B cell (primary cell): ENCODE results near the gene SMIM30. TPM values are rescaled to one million over a fixed set of nuclear protein-coding genes. Genes with fewer than 3 reads are reported as not detected.

Source experiments
- ATAC-seq: fragments of 200-7000 bp; cut with Tn5 transposase; one replicate; pipeline ENCODE4 v1.10.0; 2021; ENCODE audit warnings: low read depth, mild to moderate bottlenecking, moderate number of reproducible peaks, moderate library complexity
- CTCF ChIA-PET: fragments of 350-600 bp; sonication (Branson Sonifier 250); formaldehyde crosslinking; loops from one replicate; lab custom pipeline; 2021; ENCODE audit warnings: antibody characterized with exemption, inconsistent platforms; lab: Charles Lee
- POLR2A ChIA-PET: fragments of 350-600 bp; sonication (Branson Sonifier 250); formaldehyde crosslinking; loops from one replicate; lab custom pipeline; 2021; ENCODE audit warnings: antibody characterized with exemption; lab: Charles Lee
- DNase-seq: peaks from one replicate; pipeline ENCODE4 v3.0.0; 2013
- H2AFZ ChIP-seq: 2 replicates; pipeline ENCODE4 v1.6.1; 2012; ENCODE audit warnings: mild to moderate bottlenecking, low read depth, low read length; ENCODE audit not compliant: insufficient read depth, poor library complexity, severe bottlenecking
- H3K27ac ChIP-seq, 2 donors: 1 replicate in 1 of 2; 2 replicates in 1 of 2; pipeline ENCODE4 v1.5.1; 2012 to 2013; ENCODE audit warnings: low read length in 2 of 2, mild to moderate bottlenecking in 2 of 2, moderate library complexity in 1 of 2
- H3K27me3 ChIP-seq, 4 experiments: fragments of 200-600 bp in 1 of 4; sonication (generic) in 1 of 4; replicated peaks in 1 of 4; 1 replicate in 2 of 4; 2 replicates in 2 of 4; pipeline versions ENCODE4 v1.6.1 to v1.7.0; 2013 to 2016; ENCODE audit warnings: low read length in 3 of 4, mild to moderate bottlenecking in 2 of 4, mixed read lengths in 1 of 4, moderate library complexity in 1 of 4; ENCODE audit not compliant: insufficient read depth in 4 of 4, control insufficient read depth in 3 of 4; ENCODE audit errors: control extremely low read depth in 1 of 4
- H3K36me3 ChIP-seq, 2 experiments: replicated peaks in 1 of 2; 1 replicate in 1 of 2; 2 replicates in 1 of 2; pipeline versions ENCODE4 v1.6.1 to v1.7.1; 2013; ENCODE audit warnings: low read length in 1 of 2; ENCODE audit not compliant: insufficient read depth in 2 of 2, control insufficient read depth in 1 of 2; ENCODE audit errors: control extremely low read depth in 1 of 2, extremely low read depth in 1 of 2
- H3K4me1 ChIP-seq, 2 donors: fragments of 200-600 bp in 1 of 2; sonication (generic) in 1 of 2; 1 replicate in 1 of 2; 2 replicates in 1 of 2; pipeline versions ENCODE4 v1.5.1 to v1.6.1; 2013 to 2017; ENCODE audit warnings: low read length in 2 of 2; ENCODE audit not compliant: control insufficient read depth in 2 of 2, insufficient read depth in 2 of 2
- H3K4me2 ChIP-seq: replicated peaks from 2 replicates; pipeline ENCODE3; 2012; ENCODE audit warnings: mild to moderate bottlenecking, low read depth, low read length; ENCODE audit not compliant: poor library complexity, severe bottlenecking
- H3K4me3 ChIP-seq, 5 experiments: fragments of 200-600 bp in 1 of 5; sonication (generic) in 1 of 5; 1 replicate in 3 of 5; 2 replicates in 2 of 5; pipeline versions ENCODE4 v1.5.1 to v1.7.0; 2011 to 2016; ENCODE audit warnings: low read length in 4 of 5, mild to moderate bottlenecking in 4 of 5, low read depth in 2 of 5, control low read depth in 1 of 5, moderate library complexity in 1 of 5; ENCODE audit not compliant: insufficient read depth in 1 of 5; ENCODE audit errors: control extremely low read depth in 1 of 5, extremely low read depth in 1 of 5
- H3K79me2 ChIP-seq: fragments of 200-600 bp; sonication (generic); one replicate; pipeline ENCODE4 v1.6.0; 2016; ENCODE audit warnings: low read length; ENCODE audit not compliant: control insufficient read depth, insufficient read depth
- H3K9ac ChIP-seq: fragments of 200-600 bp; sonication (generic); 2 replicates; pipeline ENCODE4 v1.6.1; 2017; ENCODE audit warnings: mild to moderate bottlenecking, low read length, moderate library complexity
- H3K9me3 ChIP-seq, 3 donors: one replicate each; pipeline versions ENCODE4 v1.6.1 to v1.7.1; 2013; ENCODE audit warnings: low read length in 2 of 3; ENCODE audit not compliant: control insufficient read depth in 2 of 3, insufficient read depth in 1 of 3; ENCODE audit errors: control extremely low read depth in 1 of 3
- H4K20me1 ChIP-seq: 2 replicates; pipeline ENCODE4 v1.6.0; 2012; ENCODE audit warnings: mild to moderate bottlenecking, low read length; ENCODE audit not compliant: insufficient read depth, control insufficient read depth, poor library complexity, severe bottlenecking
- H3K27ac Mint-ChIP-seq: one replicate; pipeline ENCODE4 v1.8.0; 2021; ENCODE audit warnings: mixed read lengths
- H3K27me3 Mint-ChIP-seq: one replicate; pipeline ENCODE4 v1.8.0; 2021; ENCODE audit warnings: mixed read lengths
- H3K4me1 Mint-ChIP-seq: one replicate; pipeline ENCODE4 v1.8.0; 2021; ENCODE audit warnings: mixed read lengths
- H3K4me3 Mint-ChIP-seq: one replicate; pipeline ENCODE4 v1.8.0; 2021; ENCODE audit warnings: mixed read lengths
- H3K9me3 Mint-ChIP-seq: one replicate; pipeline ENCODE4 v1.8.0; 2022; ENCODE audit warnings: mixed read lengths; ENCODE audit not compliant: insufficient read depth
- EZH2 ChIP-seq: IDR thresholded peaks from 2 replicates; pipeline ENCODE4 v1.6.1; 2012; ENCODE audit warnings: borderline replicate concordance, low read depth, mild to moderate bottlenecking, moderate library complexity, low read length; ENCODE audit not compliant: insufficient read depth, poor library complexity, severe bottlenecking
- WGBS: methylation state at CpG from one replicate; pipeline ENCODE4 v1.1.5; 2013; ENCODE audit warnings: missing lambda C conversion rate; ENCODE audit not compliant: insufficient coverage; 5-methylcytosine and 5-hydroxymethylcytosine counted together
- intact Hi-C: fragments of 100-400 bp; cut with micrococcal nuclease; formaldehyde crosslinking; loops from one replicate; pipeline ENCODE4 v1.10.0; 2022
- polyA plus RNA-seq: library from polyadenylated mRNA; depleted of rRNA; stranded (reverse); fragments of >200 nt; gene quantifications from 2 replicates; pipeline ENCODE4 v1.2.3, GENCODE V29; 2012
- total RNA-seq, 2 donors: library from RNA; stranded (reverse); fragments of 120-200 nt in 1 of 2; gene quantifications; 1 replicate in 1 of 2; 2 replicates in 1 of 2; pipeline versions ENCODE4 v1.2.3 to v1.2.4, GENCODE V29; 2013 to 2022
- TF ChIP-seq, protein P1 (sequence below): fragments of 200-600 bp; IDR thresholded peaks from one replicate; pipeline ENCODE4 v1.8.0; 2022; ENCODE audit warnings: antibody characterized with exemption, mild to moderate bottlenecking

SMIM30 gene
- total and polyA plus RNA-seq, 2 donors (not counting 1 experiment from before 2014, with no cell fraction given): 7.2 to 24.4 TPM

DNA sequence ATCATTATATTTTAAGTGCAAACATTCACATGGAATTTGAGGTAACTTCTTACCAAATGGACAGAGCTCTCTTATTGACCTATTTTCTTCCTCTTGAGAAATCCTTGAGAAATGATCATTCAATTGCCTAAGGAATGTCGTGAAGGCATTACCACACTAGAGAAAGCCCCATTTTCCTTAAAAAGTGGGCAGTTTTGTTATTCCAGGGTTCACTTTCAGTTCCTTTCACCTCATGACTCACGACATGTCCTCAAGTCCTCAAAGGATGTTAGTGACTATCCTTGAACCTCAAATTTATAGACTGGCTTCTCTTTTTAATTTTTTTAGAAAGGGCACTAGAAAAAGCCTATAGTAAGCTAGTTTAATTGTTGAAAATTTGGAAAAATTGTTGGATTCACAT is 40.4 kb upstream of the SMIM30 start:
- no peaks in the 10 kb centered on the region for H3K79me2 ChIP-seq
- no peak overlapping the region for H3K9ac ChIP-seq
- H3K4me1 Mint-ChIP-seq: no peaks in the 10 kb centered on the region
- ChIA-PET CTCF (interaction anchor here (1.0 kb wide), 1 partner anchor 34 kb away, joined by 3 read pairs; no protein-coding TSS in a partner anchor), POLR2A (no interaction called here)
- H3K4me2 ChIP-seq: no peak overlapping the region
- intact Hi-C loops: no loop called here
- no peak overlapping the region for H3K4me3 Mint-ChIP-seq
- no peaks in the 10 kb centered on the region for H3K36me3 ChIP-seq
- no peak overlapping the region for H3K4me3 ChIP-seq
- no peaks in the 10 kb centered on the region for H3K4me1 ChIP-seq
- no peaks in the 10 kb centered on the region for H3K9me3 ChIP-seq
- no peak overlapping the region for H3K27ac ChIP-seq
- H3K27me3 ChIP-seq: peaks cover 0 to 13% (median 2%) of the 10 kb centered on the region in 4 experiments
- H3K27me3 Mint-ChIP-seq: peaks cover 24% of the 10 kb centered on the region
- no peak for DNase-seq
- TF ChIP-seq, protein P1, sequence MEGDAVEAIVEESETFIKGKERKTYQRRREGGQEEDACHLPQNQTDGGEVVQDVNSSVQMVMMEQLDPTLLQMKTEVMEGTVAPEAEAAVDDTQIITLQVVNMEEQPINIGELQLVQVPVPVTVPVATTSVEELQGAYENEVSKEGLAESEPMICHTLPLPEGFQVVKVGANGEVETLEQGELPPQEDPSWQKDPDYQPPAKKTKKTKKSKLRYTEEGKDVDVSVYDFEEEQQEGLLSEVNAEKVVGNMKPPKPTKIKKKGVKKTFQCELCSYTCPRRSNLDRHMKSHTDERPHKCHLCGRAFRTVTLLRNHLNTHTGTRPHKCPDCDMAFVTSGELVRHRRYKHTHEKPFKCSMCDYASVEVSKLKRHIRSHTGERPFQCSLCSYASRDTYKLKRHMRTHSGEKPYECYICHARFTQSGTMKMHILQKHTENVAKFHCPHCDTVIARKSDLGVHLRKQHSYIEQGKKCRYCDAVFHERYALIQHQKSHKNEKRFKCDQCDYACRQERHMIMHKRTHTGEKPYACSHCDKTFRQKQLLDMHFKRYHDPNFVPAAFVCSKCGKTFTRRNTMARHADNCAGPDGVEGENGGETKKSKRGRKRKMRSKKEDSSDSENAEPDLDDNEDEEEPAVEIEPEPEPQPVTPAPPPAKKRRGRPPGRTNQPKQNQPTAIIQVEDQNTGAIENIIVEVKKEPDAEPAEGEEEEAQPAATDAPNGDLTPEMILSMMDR: no peak
- TF ChIP-seq EZH2: no peak
- H2AFZ ChIP-seq: no peak overlapping the region
- WGBS: no CpG with 5 or more reads among the region's 2 CpGs
- H3K9me3 Mint-ChIP-seq: no peaks in the 10 kb centered on the region
- no peak for ATAC-seq
- H4K20me1 ChIP-seq: no peaks in the 10 kb centered on the region
- H3K27ac Mint-ChIP-seq: no peak overlapping the region

DNA sequence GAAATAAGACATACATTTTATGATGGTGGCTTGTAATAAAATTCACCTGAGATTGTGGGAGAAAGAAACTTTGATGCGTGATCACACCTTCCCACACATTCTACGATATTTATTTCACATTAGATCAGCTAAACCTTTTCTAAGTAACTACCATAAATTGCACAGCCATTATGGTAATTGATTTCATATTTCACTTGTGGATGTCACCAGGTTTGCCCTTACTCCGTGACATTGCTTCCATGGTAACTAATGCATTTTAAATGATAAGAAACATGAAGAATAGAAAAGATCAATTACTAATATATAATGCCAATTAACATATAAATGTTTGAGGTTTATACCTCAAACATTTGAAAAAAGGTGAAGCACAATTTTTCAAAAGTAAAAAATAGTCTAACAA is 35.8 kb upstream of the SMIM30 start:
- Mint-ChIP-seq H3K9me3 (no peaks in the 10 kb centered on the region), H3K27ac (no peak overlapping the region), H3K4me1 (no peaks in the 10 kb centered on the region), H3K4me3 (no peak overlapping the region), H3K27me3 (peaks cover 40% of the 10 kb centered on the region)
- Histone ChIP-seq H3K4me3 (no peak overlapping the region), H3K27ac (no peak overlapping the region), H3K4me2 (no peak overlapping the region), H3K4me1 (no peaks in the 10 kb centered on the region), H3K9me3 (no peaks in the 10 kb centered on the region), H4K20me1 (no peaks in the 10 kb centered on the region), H2AFZ (no peak overlapping the region), H3K9ac (no peak overlapping the region), H3K79me2 (no peaks in the 10 kb centered on the region), H3K27me3 (peaks cover 0 to 10% (median 5%) of the 10 kb centered on the region in 4 experiments), H3K36me3 (no peaks in the 10 kb centered on the region)
- intact Hi-C loops: no loop called here
- TF ChIP-seq, protein P1: no peak
- no peak for TF ChIP-seq EZH2
- ATAC-seq (no peak), DNase-seq (no peak)
- ChIA-PET POLR2A (no interaction called here), CTCF (no interaction called here)
- no CpG with 5 or more reads among the region's 3 CpGs for WGBS
